Measurements from ENCODE around the gene MAGI3. TPM values are rescaled to one million over a fixed set of nuclear protein-coding genes. Genes with fewer than 3 reads are reported as not detected.
"Not testable (repeated sequence)": the region's sequence is repeated elsewhere in the genome, so short reads cannot be mapped to it uniquely, and the experiment has no call there.

MAGI3 gene
- total RNA-seq, 1 donor: 4.1 TPM

GRCh38 chr1:113676524-113676923, 286.2 kb downstream of the MAGI3 start:
- no peak overlapping the region for H3K4me3 ChIP-seq (ENCODE audit: low read length)

GRCh38 chr1:113677250-113678158, 287.2 kb downstream of the MAGI3 start:
- Histone ChIP-seq H3K4me1 (ENCODE audit: insufficient read depth, low read length) (peaks cover 7% of the 10 kb centered on the region), H3K4me3 (ENCODE audit: low read length) (no peak overlapping the region), H3K27me3 (ENCODE audit: insufficient read depth, low read length) (no peaks in the 10 kb centered on the region), H3K9me3 (ENCODE audit: low read depth, low read length) (no peaks in the 10 kb centered on the region)

More at GRCh38 chr1:113676524-113676923, 286.2 kb downstream of the MAGI3 start:
- Histone ChIP-seq H3K27me3 (ENCODE audit: insufficient read depth, low read length) (no peaks in the 10 kb centered on the region), H3K4me1 (ENCODE audit: insufficient read depth, low read length) (peaks cover 7% of the 10 kb centered on the region), H3K9me3 (ENCODE audit: low read depth, low read length) (no peaks in the 10 kb centered on the region)

- H3K4me3 ChIP-seq (ENCODE audit: low read length): no peak overlapping the region
- no peaks in the 10 kb centered on the region for H3K27me3 ChIP-seq (ENCODE audit: insufficient read depth, low read length)
- peaks cover 8% of the 10 kb centered on the region for H3K4me1 ChIP-seq (ENCODE audit: insufficient read depth, low read length)
- no peaks in the 10 kb centered on the region for H3K9me3 ChIP-seq (ENCODE audit: low read depth, low read length)
Measured at GRCh38 chr1:113678159-113678469, 287.8 kb downstream of the MAGI3 start.

GRCh38 chr1:113681596-113682337, 291.5 kb downstream of the MAGI3 start:
- H3K4me1 ChIP-seq (ENCODE audit: insufficient read depth, low read length): peaks cover 11% of the 10 kb centered on the region
- H3K9me3 ChIP-seq (ENCODE audit: low read depth, low read length): no peaks in the 10 kb centered on the region
- H3K4me3 ChIP-seq (ENCODE audit: low read length): no peak overlapping the region
- no peaks in the 10 kb centered on the region for H3K27me3 ChIP-seq (ENCODE audit: insufficient read depth, low read length)

GRCh38 chr1:113683384-113684152, 293.3 kb downstream of the MAGI3 start:
- Histone ChIP-seq H3K9me3 (ENCODE audit: low read depth, low read length) (no peaks in the 10 kb centered on the region), H3K4me1 (ENCODE audit: insufficient read depth, low read length) (peaks cover 11% of the 10 kb centered on the region), H3K4me3 (ENCODE audit: low read length) (no peak overlapping the region), H3K27me3 (ENCODE audit: insufficient read depth, low read length) (no peaks in the 10 kb centered on the region)

- H3K27me3 ChIP-seq (ENCODE audit: insufficient read depth, low read length): no peaks in the 10 kb centered on the region
- H3K9me3 ChIP-seq (ENCODE audit: low read depth, low read length): no peaks in the 10 kb centered on the region
- peaks cover 11% of the 10 kb centered on the region for H3K4me1 ChIP-seq (ENCODE audit: insufficient read depth, low read length)
- no peak overlapping the region for H3K4me3 ChIP-seq (ENCODE audit: low read length)
Measured at GRCh38 chr1:113684153-113684541, 293.8 kb downstream of the MAGI3 start.

- Histone ChIP-seq H3K4me3 (ENCODE audit: low read length) (no peak overlapping the region), H3K27me3 (ENCODE audit: insufficient read depth, low read length) (no peaks in the 10 kb centered on the region), H3K4me1 (ENCODE audit: insufficient read depth, low read length) (peaks cover 11% of the 10 kb centered on the region), H3K9me3 (ENCODE audit: low read depth, low read length) (no peaks in the 10 kb centered on the region)
Measured at GRCh38 chr1:113686891-113687618, 296.7 kb downstream of the MAGI3 start.

- Histone ChIP-seq H3K4me3 (ENCODE audit: low read length) (no peak overlapping the region), H3K27me3 (ENCODE audit: insufficient read depth, low read length) (no peaks in the 10 kb centered on the region), H3K4me1 (ENCODE audit: insufficient read depth, low read length) (no peaks in the 10 kb centered on the region), H3K9me3 (ENCODE audit: low read depth, low read length) (peaks cover 17% of the 10 kb centered on the region)
Measured at GRCh38 chr1:113691184-113691583, 300.9 kb downstream of the MAGI3 start.

GRCh38 chr1:113692342-113692741, 302.0 kb downstream of the MAGI3 start:
- Histone ChIP-seq H3K4me3 (ENCODE audit: low read length) (no peak overlapping the region), H3K27me3 (ENCODE audit: insufficient read depth, low read length) (no peaks in the 10 kb centered on the region), H3K9me3 (ENCODE audit: low read depth, low read length) (peaks cover 17% of the 10 kb centered on the region), H3K4me1 (ENCODE audit: insufficient read depth, low read length) (no peaks in the 10 kb centered on the region)

GRCh38 chr1:113692824-113693431, 302.6 kb downstream of the MAGI3 start:
- Histone ChIP-seq H3K4me3 (ENCODE audit: low read length) (no peak overlapping the region), H3K9me3 (ENCODE audit: low read depth, low read length) (peaks cover 17% of the 10 kb centered on the region), H3K27me3 (ENCODE audit: insufficient read depth, low read length) (no peaks in the 10 kb centered on the region), H3K4me1 (ENCODE audit: insufficient read depth, low read length) (no peaks in the 10 kb centered on the region)

GRCh38 chr1:113694910-113695309, 304.6 kb downstream of the MAGI3 start:
- Histone ChIP-seq H3K4me1 (ENCODE audit: insufficient read depth, low read length) (no peaks in the 10 kb centered on the region), H3K9me3 (ENCODE audit: low read depth, low read length) (peaks cover 17% of the 10 kb centered on the region), H3K27me3 (ENCODE audit: insufficient read depth, low read length) (no peaks in the 10 kb centered on the region), H3K4me3 (ENCODE audit: low read length) (no peak overlapping the region)

GRCh38 chr1:113701429-113701828, 311.1 kb downstream of the MAGI3 start:
- H3K27me3 ChIP-seq (ENCODE audit: insufficient read depth, low read length): no peaks in the 10 kb centered on the region
- no peaks in the 10 kb centered on the region for H3K9me3 ChIP-seq (ENCODE audit: low read depth, low read length)
- H3K4me3 ChIP-seq (ENCODE audit: low read length): no peak overlapping the region
- peaks cover 7% of the 10 kb centered on the region for H3K4me1 ChIP-seq (ENCODE audit: insufficient read depth, low read length)

- no peaks in the 10 kb centered on the region for H3K4me1 ChIP-seq (ENCODE audit: insufficient read depth, low read length)
- H3K4me3 ChIP-seq (ENCODE audit: low read length): no peak overlapping the region
- no peaks in the 10 kb centered on the region for H3K27me3 ChIP-seq (ENCODE audit: insufficient read depth, low read length)
- H3K9me3 ChIP-seq (ENCODE audit: low read depth, low read length): no peaks in the 10 kb centered on the region
Measured at GRCh38 chr1:113714606-113715269, 324.4 kb downstream of the MAGI3 start.

- H3K4me1 ChIP-seq (ENCODE audit: insufficient read depth, low read length); H3K27me3 ChIP-seq (ENCODE audit: insufficient read depth, low read length); H3K4me3 ChIP-seq (ENCODE audit: low read length); H3K9me3 ChIP-seq (ENCODE audit: low read depth, low read length): not testable (repeated sequence)
Measured at GRCh38 chr1:113717506-113717905, 327.2 kb downstream of the MAGI3 start.
